ENCODE measurements around the gene TMEM255B.

Gene TMEM255B

DNA sequence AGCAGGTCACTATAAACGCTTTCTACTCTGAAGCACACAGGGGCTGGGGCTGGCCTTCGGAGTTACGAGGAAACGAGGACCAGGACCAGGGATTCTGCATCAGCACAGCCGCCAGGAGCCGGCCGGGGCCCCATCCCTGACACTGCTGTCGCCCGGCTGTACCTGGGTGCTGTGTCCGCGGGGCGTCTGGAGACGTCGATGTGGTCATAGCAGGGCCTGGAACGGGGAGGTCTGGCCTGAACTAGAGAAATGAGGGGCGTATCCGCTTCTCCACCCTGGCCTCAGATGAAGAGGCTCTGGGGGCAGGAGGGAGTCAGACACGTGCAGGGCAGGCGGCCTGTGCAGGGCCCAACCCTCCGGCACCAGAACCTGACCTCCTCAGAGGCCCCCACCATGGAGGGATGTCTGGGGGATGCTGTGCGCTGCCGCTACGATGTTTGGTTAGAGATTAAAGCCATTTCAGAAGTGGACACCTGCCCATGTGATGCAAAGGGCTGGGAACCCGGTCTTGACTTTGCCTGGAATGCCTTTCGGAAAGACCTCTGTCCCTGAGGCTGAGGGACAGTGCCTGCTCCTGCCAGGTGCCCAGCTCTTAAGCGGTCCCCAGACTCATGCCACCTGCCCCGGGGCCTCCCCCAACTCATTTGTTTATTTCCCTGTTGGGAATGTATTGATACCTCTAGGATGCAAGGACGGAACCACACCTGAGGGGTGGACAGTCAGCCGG, 83.5 kb downstream of the TMEM255B start:
- DNase-seq (ENCODE audit: low read depth), result no peak
- no peak overlapping the region for H3K4me3 ChIP-seq (ENCODE audit: low read depth, low read length)
- TF ChIP-seq POLR2A (IDR thresholded peaks at IDR 0.05; ENCODE audit: extremely low read depth, insufficient read length) (no peak), MYC (IDR thresholded peaks at IDR 0.05; ENCODE audit: low read depth, low read length) (no peak)
- TF ChIP-seq, protein P1, sequence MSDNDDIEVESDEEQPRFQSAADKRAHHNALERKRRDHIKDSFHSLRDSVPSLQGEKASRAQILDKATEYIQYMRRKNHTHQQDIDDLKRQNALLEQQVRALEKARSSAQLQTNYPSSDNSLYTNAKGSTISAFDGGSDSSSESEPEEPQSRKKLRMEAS (IDR thresholded peaks at IDR 0.05; ENCODE audit: low read depth, low read length), result no peak
- TF ChIP-seq, protein P2, sequence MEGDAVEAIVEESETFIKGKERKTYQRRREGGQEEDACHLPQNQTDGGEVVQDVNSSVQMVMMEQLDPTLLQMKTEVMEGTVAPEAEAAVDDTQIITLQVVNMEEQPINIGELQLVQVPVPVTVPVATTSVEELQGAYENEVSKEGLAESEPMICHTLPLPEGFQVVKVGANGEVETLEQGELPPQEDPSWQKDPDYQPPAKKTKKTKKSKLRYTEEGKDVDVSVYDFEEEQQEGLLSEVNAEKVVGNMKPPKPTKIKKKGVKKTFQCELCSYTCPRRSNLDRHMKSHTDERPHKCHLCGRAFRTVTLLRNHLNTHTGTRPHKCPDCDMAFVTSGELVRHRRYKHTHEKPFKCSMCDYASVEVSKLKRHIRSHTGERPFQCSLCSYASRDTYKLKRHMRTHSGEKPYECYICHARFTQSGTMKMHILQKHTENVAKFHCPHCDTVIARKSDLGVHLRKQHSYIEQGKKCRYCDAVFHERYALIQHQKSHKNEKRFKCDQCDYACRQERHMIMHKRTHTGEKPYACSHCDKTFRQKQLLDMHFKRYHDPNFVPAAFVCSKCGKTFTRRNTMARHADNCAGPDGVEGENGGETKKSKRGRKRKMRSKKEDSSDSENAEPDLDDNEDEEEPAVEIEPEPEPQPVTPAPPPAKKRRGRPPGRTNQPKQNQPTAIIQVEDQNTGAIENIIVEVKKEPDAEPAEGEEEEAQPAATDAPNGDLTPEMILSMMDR (IDR thresholded peaks at IDR 0.05; ENCODE audit: low read depth, low read length), result no peak

DNA sequence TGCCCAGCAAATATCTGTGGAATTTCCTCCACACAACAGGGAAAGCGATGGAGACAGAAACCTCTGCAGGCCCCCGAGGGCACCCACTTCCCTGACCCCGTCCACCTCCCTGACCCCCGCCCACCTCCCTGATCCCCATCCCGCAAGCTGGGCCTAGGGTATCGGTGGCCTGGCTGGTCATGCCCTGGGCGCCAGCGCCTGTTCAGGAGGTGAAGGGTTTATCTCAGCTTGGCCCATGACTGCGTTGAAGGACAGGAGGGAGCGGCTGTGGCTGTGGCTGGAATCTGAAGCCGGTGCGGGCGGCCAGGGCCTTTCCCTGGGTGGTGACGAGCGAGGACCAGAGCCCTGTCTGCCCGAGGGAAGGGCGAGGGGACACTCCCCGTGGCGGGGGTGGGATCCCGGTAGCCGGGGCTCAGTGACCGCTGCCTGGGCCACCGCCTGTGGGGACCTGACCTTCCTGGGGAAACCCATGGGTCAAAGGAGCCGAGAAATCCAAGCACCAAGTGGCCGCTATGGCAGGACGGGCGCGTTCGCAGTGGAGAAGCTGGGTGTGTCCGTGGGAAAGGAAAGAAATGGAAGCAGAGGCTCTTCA, 84.1 kb downstream of the TMEM255B start:
- DNase-seq (ENCODE audit: low read depth), result no peak
- H3K4me3 ChIP-seq (ENCODE audit: low read depth, low read length), result no peak overlapping the region
- TF ChIP-seq, protein P2 (IDR thresholded peaks at IDR 0.05; ENCODE audit: low read depth, low read length), result no peak
- no peak for TF ChIP-seq MYC (IDR thresholded peaks at IDR 0.05; ENCODE audit: low read depth, low read length)

DNA sequence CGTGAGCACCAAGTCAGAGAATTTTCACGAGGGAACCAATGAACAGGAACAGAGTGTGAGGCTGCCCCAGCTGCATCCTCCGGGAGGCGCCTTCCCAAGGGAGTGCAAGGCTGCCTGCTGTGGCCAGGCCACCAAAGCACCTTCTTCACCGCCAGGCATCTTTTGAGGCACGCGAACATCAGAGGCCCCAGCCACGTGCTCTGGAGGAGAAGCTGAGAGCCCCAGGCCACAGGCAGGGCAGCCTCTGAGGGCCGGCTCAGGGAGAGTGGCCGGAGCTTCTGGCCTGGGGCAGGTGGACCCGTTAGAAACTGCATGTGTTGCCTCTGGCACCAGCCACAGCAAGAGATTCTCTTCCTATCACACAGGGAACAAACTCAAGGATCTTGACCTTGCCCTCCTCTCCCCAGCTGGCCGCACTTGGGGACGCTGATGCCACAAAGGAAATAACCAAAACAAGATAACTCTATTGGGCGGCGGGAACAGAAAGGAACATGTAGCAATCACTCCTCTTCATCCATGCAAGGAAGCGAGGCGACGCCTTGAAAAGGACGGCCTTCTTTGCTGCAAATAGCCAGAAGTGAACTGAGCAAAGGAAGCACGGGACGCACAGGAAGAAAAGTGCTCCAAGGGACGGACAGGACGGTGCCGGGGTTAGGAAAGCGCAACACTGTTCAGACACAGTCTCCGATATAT, 85.0 kb downstream of the TMEM255B start:
- peak; percentile 40 for DNase-seq (ENCODE audit: low read depth)
- H3K4me3 ChIP-seq (ENCODE audit: low read depth, low read length), result no peak overlapping the region
- TF ChIP-seq POLR2A (IDR thresholded peaks at IDR 0.05; ENCODE audit: extremely low read depth, insufficient read length), result no peak
- no peak for TF ChIP-seq MYC (IDR thresholded peaks at IDR 0.05; ENCODE audit: low read depth, low read length)
- TF ChIP-seq, protein P1 (IDR thresholded peaks at IDR 0.05; ENCODE audit: low read depth, low read length), result no peak
- TF ChIP-seq, protein P2 (IDR thresholded peaks at IDR 0.05; ENCODE audit: low read depth, low read length), result no peak

DNA sequence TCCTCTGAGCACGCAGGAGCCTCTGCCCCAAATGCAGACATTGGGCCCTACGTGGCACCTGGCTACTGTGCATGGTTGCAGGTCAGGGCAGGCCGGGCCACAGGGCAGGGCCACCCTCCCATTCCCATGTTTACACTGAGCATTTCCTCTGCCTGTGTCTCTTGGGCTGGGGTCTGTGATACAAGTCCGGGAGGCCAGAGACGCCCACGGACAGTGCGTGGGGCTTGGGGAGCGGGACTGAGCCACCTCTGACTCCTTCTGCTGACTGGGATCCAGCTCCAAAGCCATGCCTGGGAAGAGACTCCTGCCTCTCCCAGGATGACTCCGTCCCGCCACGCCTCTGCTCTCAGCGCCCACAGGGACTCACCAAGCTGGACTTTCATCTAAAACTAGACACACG, 86.0 kb downstream of the TMEM255B start:
- TF ChIP-seq, protein P2 (IDR thresholded peaks at IDR 0.05; ENCODE audit: low read depth, low read length), result no peak
- TF ChIP-seq MYC (IDR thresholded peaks at IDR 0.05; ENCODE audit: low read depth, low read length) (no peak), POLR2A (IDR thresholded peaks at IDR 0.05; ENCODE audit: extremely low read depth, insufficient read length) (no peak)
- TF ChIP-seq, protein P1 (IDR thresholded peaks at IDR 0.05; ENCODE audit: low read depth, low read length), result no peak
- no peak overlapping the region for H3K4me3 ChIP-seq (ENCODE audit: low read depth, low read length)
- no peak for DNase-seq (ENCODE audit: low read depth)

DNA sequence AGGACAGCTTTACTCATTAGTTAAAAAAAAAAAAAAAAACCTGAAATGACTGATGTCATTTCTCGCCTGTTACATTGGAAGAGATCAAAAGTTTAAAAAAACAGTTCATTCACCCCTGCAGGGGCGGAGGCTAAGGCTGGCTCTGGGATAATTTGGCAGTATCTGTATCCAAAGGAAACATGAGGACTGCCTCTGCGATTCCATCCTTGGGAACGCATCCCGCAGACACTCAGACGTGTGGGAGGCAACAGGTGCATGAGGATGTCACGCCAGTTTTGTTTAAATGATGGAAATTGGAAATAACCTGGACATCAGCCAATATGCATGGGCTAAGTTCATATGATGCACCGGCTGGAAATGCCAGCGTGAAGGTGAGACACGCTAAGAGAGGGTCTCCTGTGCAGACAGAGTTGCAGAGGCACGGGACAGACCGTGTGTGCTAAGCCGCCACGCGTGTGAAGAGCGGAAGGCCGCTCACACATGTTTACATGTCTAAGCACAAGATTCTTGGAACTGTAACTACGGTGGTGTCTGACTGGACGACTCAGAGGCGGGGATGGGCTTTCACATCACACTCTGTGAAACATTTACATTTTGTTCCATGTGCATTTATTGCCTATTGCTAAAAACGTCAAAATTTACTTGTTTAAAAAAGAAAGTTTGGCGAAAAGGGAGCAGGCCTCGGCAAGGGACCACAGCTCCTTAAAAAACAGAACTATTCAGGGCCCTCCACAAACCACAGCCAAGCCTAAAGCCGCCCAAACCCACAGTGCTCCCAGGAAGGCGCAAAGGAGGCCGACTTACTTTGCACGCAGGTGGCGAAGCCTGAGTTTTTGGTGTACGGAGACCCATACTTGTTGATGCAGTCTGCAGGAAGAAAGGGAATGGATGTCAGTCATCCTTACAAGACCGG, 87.0 kb downstream of the TMEM255B start:
- no peak for TF ChIP-seq MYC (IDR thresholded peaks at IDR 0.05; ENCODE audit: low read depth, low read length)
- no peak for TF ChIP-seq POLR2A (IDR thresholded peaks at IDR 0.05; ENCODE audit: extremely low read depth, insufficient read length)
- TF ChIP-seq, protein P1 (IDR thresholded peaks at IDR 0.05; ENCODE audit: low read depth, low read length), result no peak
- TF ChIP-seq, protein P2 (IDR thresholded peaks at IDR 0.05; ENCODE audit: low read depth, low read length), result no peak
- no peak for DNase-seq (ENCODE audit: low read depth)
- no peak overlapping the region for H3K4me3 ChIP-seq (ENCODE audit: low read depth, low read length)

Data from NB4 (cell line).